Measurements from ENCODE around the gene PLA2G4E. TPM values are rescaled to one million over a fixed set of nuclear protein-coding genes. Genes with fewer than 3 reads are reported as not detected.

PLA2G4E gene
- total RNA-seq, 1 experiment from 2014 or later: not detected

GRCh38 chr15:41995476-41995855 lies 25.4 kb downstream of the PLA2G4E start:
- DNase-seq (ENCODE audit: extremely low read depth, low read depth): no peak

- DNase-seq (ENCODE audit: extremely low read depth, low read depth): no peak
Observed at GRCh38 chr15:41994772-41995475, 25.9 kb downstream of the PLA2G4E start.

GRCh38 chr15:41994171-41994650 lies 26.6 kb downstream of the PLA2G4E start:
- no peak for DNase-seq (ENCODE audit: extremely low read depth, low read depth)

- DNase-seq (ENCODE audit: extremely low read depth, low read depth): no peak
Observed at GRCh38 chr15:41993472-41994170, 27.2 kb downstream of the PLA2G4E start.

GRCh38 chr15:41992803-41993190 lies 28.0 kb downstream of the PLA2G4E start:
- no peak for DNase-seq (ENCODE audit: extremely low read depth, low read depth)

- DNase-seq (ENCODE audit: extremely low read depth, low read depth): no peak
Observed at GRCh38 chr15:41992151-41992802, 28.6 kb downstream of the PLA2G4E start.

- no peak for DNase-seq (ENCODE audit: extremely low read depth, low read depth)
Observed at GRCh38 chr15:41990691-41991090, 30.2 kb downstream of the PLA2G4E start.

- no peak for DNase-seq (ENCODE audit: extremely low read depth, low read depth)
Observed at GRCh38 chr15:41990243-41990605, 30.6 kb downstream of the PLA2G4E start.

GRCh38 chr15:41989573-41990242 lies 31.1 kb downstream of the PLA2G4E start:
- DNase-seq (ENCODE audit: extremely low read depth, low read depth): peak; percentile 67

- no peak for DNase-seq (ENCODE audit: extremely low read depth, low read depth)
Observed at GRCh38 chr15:41988896-41989572, 31.8 kb downstream of the PLA2G4E start.

GRCh38 chr15:41987925-41988275 lies 32.9 kb downstream of the PLA2G4E start:
- DNase-seq (ENCODE audit: extremely low read depth, low read depth): no peak

- no peak for DNase-seq (ENCODE audit: extremely low read depth, low read depth)
Observed at GRCh38 chr15:41987246-41987924, 33.5 kb downstream of the PLA2G4E start.

- no peak for DNase-seq (ENCODE audit: extremely low read depth, low read depth)
Observed at GRCh38 chr15:41985236-41986160, 35.3 kb downstream of the PLA2G4E start.

- no peak for DNase-seq (ENCODE audit: extremely low read depth, low read depth)
Observed at GRCh38 chr15:41984622-41985021, 36.2 kb downstream of the PLA2G4E start.

- no peak for DNase-seq (ENCODE audit: extremely low read depth, low read depth)
Observed at GRCh38 chr15:41983621-41984571, 36.9 kb downstream of the PLA2G4E start.

- DNase-seq (ENCODE audit: extremely low read depth, low read depth): no peak
Observed at GRCh38 chr15:41983221-41983620, 37.6 kb downstream of the PLA2G4E start.

GRCh38 chr15:41982133-41982930 lies 38.5 kb downstream of the PLA2G4E start:
- no peak for DNase-seq (ENCODE audit: extremely low read depth, low read depth)

All from NCI-H460 (cell line).